ENCODE data around the gene TEX19. TPM values are rescaled to one million over a fixed set of nuclear protein-coding genes. Genes with fewer than 3 reads are reported as not detected.

The TEX19 gene
- total and polyA plus RNA-seq, 2 of the 8 experiments (the other 6 are each of a cell fraction or from before 2014, with no cell fraction given): 0.54 to 0.80 TPM

GRCh38 chr17:82345151-82345976, 13.7 kb upstream of the TEX19 start (continued):
- TF ChIP-seq JUN (IDR thresholded peaks at IDR 0.05; ENCODE audit: low read depth, low read length) (no peak), SIRT6 (IDR thresholded peaks at IDR 0.05; ENCODE audit: low read length) (no peak), GABPA (IDR thresholded peaks at IDR 0.05; ENCODE audit: borderline replicate concordance, insufficient read depth, low read length) (no peak), TCF12 (IDR thresholded peaks at IDR 0.05; ENCODE audit: low read depth, low read length) (no peak)
- TF ChIP-seq, protein P1, sequence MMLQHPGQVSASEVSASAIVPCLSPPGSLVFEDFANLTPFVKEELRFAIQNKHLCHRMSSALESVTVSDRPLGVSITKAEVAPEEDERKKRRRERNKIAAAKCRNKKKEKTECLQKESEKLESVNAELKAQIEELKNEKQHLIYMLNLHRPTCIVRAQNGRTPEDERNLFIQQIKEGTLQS (IDR thresholded peaks at IDR 0.05; ENCODE audit: insufficient read depth, low read depth, low read length): no peak
